ENCODE measurements around the gene LY6G5C. TPM values are rescaled to one million over a fixed set of nuclear protein-coding genes. Genes with fewer than 3 reads are reported as not detected.

The LY6G5C gene
- total and polyA plus RNA-seq, 7 donors = 0.68 to 3.2 (median 1.5) TPM; not detected in 1

DNA sequence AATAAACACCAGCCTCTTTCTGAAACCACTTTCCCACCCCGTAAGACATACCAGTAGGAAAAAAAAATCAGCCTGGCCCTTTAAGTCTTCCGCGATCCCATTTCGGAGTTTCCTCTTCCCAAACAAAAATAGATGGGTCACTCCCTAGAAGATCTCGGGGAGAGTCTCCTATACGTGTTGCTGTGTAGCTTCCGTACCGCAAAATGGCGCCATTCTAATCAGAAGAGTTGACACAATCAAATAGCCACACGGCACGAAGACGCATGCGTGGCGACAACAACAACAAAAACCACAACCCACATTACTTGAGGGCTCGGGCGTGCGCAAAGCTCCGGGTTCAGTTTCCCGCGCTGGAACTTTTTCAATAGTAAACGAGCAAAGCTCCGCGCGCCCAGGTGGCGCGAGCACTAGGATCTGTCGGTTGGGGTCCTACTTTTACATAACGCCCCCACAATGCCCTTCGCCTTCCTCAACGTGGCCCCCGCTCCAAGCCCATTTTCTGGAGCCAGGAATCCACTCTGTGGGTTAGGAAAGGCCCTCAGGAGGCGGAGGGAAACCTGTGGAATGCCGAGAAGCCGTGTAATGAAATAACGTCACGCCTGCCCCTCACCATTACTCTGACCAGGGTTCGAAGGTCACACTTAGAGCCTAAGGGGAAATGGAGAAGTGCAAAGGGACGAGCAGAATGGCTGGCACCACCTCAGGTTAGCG lies 15.9 kb downstream of the LY6G5C start, which contains the start of gene GPANK1:
GPANK1 (minus strand) TSS at position 208 of the 711 bp plus-strand sequence. CDS start 519 bp downstream, outside the sequence.
- peaks cover 30 to 41% (median 35%) of the 10 kb centered on the region in 4 donors for H3K36me3 ChIP-seq
- peaks cover 0 to 63% (median 48%) of the 10 kb centered on the region in 4 donors for H3K4me1 ChIP-seq

GRCh38 chr6:31663961-31664789 lies 16.7 kb downstream of the LY6G5C start:
- H3K9me3 ChIP-seq = no peaks in the 10 kb centered on the region
- peak overlapping the region; percentile 81 to 96 (median 88) for H3K4me3 ChIP-seq
- DNase-seq = peak; percentile 88
- H3K27ac ChIP-seq = peak overlapping the region; percentile 95 to 98 (median 98)
- WGBS, 2 donors = 27 to 28% methylated on average over 17 of the region's 17 CpGs
- H3K4me1 ChIP-seq = peaks cover 0 to 68% (median 56%) of the 10 kb centered on the region in 4 donors
- peak in 2 of 4 donors; percentile 11 to 46 for TF ChIP-seq POLR2AphosphoS5 (IDR thresholded peaks at IDR 0.05)
- TF ChIP-seq EP300 (IDR thresholded peaks at IDR 0.05) = no peak
- peaks cover 22 to 33% (median 28%) of the 10 kb centered on the region in 4 donors for H3K36me3 ChIP-seq
- no peaks in the 10 kb centered on the region for H3K27me3 ChIP-seq
- intact Hi-C loops (cut with DNase I) = loop anchor here (10.0 kb wide), 1 partner anchor 1611 kb away; the partner anchor contains the start of genes B3GALT4, RPS18 and VPS52

More for the DNA sequence above, 15.9 kb downstream of the LY6G5C start, which contains the start of gene GPANK1:
- intact Hi-C loops (cut with DNase I) = loop anchor here (1.0 to 10.0 kb wide), 3 partner anchors 162 to 1610 kb away; partner anchors contain the start of genes AGPAT1, B3GALT4, HSPA1B and RNF5
- H3K27me3 ChIP-seq = no peaks in the 10 kb centered on the region
- peak; percentile 97 for DNase-seq
- H3K4me3 ChIP-seq = peak within 1 kb of the TSS; percentile 81 to 96 (median 88)
- TF ChIP-seq POLR2AphosphoS5 (IDR thresholded peaks at IDR 0.05) (peak; percentile 55 to 88 (median 66)), EP300 (IDR thresholded peaks at IDR 0.05) (no peak), POLR2A (IDR thresholded peaks at IDR 0.05) (peak; percentile 35 to 39)
- TF ChIP-seq, protein P1, sequence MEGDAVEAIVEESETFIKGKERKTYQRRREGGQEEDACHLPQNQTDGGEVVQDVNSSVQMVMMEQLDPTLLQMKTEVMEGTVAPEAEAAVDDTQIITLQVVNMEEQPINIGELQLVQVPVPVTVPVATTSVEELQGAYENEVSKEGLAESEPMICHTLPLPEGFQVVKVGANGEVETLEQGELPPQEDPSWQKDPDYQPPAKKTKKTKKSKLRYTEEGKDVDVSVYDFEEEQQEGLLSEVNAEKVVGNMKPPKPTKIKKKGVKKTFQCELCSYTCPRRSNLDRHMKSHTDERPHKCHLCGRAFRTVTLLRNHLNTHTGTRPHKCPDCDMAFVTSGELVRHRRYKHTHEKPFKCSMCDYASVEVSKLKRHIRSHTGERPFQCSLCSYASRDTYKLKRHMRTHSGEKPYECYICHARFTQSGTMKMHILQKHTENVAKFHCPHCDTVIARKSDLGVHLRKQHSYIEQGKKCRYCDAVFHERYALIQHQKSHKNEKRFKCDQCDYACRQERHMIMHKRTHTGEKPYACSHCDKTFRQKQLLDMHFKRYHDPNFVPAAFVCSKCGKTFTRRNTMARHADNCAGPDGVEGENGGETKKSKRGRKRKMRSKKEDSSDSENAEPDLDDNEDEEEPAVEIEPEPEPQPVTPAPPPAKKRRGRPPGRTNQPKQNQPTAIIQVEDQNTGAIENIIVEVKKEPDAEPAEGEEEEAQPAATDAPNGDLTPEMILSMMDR (IDR thresholded peaks at IDR 0.05) = no peak
- 0 to 1% methylated on average over 39 of the region's 39 CpGs for WGBS, 2 donors
- no peaks in the 10 kb centered on the region for H3K9me3 ChIP-seq
- H3K27ac ChIP-seq = peak within 1 kb of the TSS; percentile 95 to 98 (median 98)

DNA sequence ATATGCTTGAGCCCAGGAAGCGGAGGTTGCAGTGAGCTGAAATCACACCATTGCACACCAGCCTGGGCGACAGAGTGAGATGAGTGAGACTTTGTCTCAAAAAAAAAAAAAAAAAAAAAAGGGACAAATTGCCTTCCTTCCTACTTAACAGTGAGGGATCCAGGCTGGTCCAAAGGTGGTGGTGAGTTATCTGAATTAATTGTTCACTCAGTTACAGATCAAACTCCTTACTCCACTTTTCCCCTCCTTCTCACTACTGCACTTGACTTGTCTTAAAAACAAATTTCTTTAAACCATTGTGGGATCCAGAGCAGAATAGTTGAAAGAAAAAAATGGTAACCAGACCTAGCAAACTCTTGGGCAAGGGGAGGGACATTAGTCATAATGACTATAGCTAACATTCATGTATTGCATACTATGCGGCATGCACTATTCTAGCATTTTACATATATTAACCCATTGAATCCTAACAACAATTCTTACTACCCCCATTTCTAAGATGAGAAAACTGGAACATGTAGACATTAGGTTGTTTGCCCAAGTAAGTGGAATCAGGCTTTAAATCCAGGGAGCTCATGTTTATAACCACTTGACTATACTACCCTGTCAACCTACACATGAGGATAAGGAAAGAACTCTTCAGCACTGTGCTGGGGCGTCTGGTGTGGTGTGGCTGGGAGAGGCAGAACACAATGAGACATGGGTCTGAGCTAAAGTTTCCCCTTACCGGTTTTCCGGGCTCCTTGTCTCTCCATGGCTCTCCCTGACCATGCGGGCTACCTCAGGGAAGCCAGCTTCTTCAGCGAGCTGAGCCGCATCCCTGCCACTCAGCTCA lies 17.5 kb downstream of the LY6G5C start:
- Histone ChIP-seq H3K4me3 (peak overlapping the region; percentile 81 to 96 (median 88)), H3K27ac (peak overlapping the region; percentile 95 to 98 (median 98)), H3K9me3 (no peaks in the 10 kb centered on the region), H3K4me1 (peaks cover 0 to 72% (median 64%) of the 10 kb centered on the region in 4 donors), H3K36me3 (peaks cover 14 to 25% (median 20%) of the 10 kb centered on the region in 4 donors), H3K27me3 (no peaks in the 10 kb centered on the region)
- no peak for TF ChIP-seq POLR2AphosphoS5 (IDR thresholded peaks at IDR 0.05)
- TF ChIP-seq EP300 (IDR thresholded peaks at IDR 0.05) = no peak
- TF ChIP-seq, protein P1 (IDR thresholded peaks at IDR 0.05) = no peak
- intact Hi-C loops (cut with DNase I) = loop anchor here (10.0 kb wide), 1 partner anchor 1611 kb away; the partner anchor contains the start of genes B3GALT4, RPS18 and VPS52
- WGBS, 2 donors = 68 to 76% methylated on average over 9 of the region's 9 CpGs
- DNase-seq = no peak

DNA sequence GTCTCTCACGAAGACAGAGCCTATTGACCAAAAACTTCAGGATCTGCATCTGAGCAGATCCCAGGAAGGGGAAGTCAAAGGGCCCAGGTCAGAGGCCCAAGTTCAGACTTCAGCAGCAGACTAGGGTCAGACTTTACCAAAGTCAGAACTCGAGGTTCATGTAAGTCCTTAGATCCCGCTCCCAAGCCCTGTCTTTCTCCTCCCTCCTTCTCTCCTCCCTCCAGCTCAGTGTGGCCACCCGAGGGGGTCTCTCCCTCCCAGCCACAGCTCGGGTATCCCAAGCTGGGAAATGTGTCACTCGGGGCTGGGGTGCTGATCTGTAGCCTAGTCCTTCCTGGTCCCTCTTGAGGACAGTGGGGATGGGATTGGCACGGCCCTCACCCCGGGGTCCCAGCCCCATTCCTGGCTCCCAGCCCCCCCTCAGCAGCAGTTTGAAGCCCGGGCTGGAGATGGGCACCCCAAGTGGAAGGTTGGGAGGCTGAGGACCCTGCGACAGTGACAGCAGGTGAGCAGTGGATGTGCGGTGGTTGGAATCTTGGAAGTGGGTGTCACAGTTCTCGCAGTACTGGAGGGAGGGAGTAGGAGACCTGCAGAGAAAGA lies 18.6 kb downstream of the LY6G5C start:
- no peak overlapping the region for H3K4me3 ChIP-seq
- H3K9me3 ChIP-seq = no peaks in the 10 kb centered on the region
- peaks cover 0 to 74% (median 67%) of the 10 kb centered on the region in 4 donors for H3K4me1 ChIP-seq
- no peaks in the 10 kb centered on the region for H3K27me3 ChIP-seq
- WGBS, 2 donors = 89 to 91% methylated on average over 12 of the region's 12 CpGs
- TF ChIP-seq POLR2A (IDR thresholded peaks at IDR 0.05) (no peak), POLR2AphosphoS5 (IDR thresholded peaks at IDR 0.05) (no peak), EP300 (IDR thresholded peaks at IDR 0.05) (no peak)
- TF ChIP-seq, protein P1 (IDR thresholded peaks at IDR 0.05) = no peak
- intact Hi-C loops (cut with DNase I) = loop anchor here (10.0 kb wide), 1 partner anchor 1613 kb away; the partner anchor contains the start of genes B3GALT4, RPS18 and VPS52
- peak overlapping the region in 2 of 4 donors; percentile 11 to 98 for H3K27ac ChIP-seq
- peaks cover 3 to 24% (median 10%) of the 10 kb centered on the region in 4 donors for H3K36me3 ChIP-seq
- DNase-seq = no peak

Data from sigmoid colon (tissue), 7 donors.